Gastrocnemius medialis (tissue), 4 donors: ENCODE results near the gene EEFSEC. TPM values are rescaled to one million over a fixed set of nuclear protein-coding genes. Genes with fewer than 3 reads are reported as not detected.

Source experiments
- ATAC-seq, 2 donors: fragments of 150-250 bp; one replicate each; pipeline ENCODE4 v1.9.1; 2016
- DNase-seq, 2 donors: peaks; one replicate each; pipeline ENCODE4 v3.0.0-alpha.2; 2019
- H3K27ac ChIP-seq, 4 donors: fragments of 200-600 bp; sonication (generic); 1 replicate in 1 of 4; 2 replicates in 3 of 4; pipeline ENCODE4 v1.5.1; 2016 to 2018; ENCODE audit warnings: mild to moderate bottlenecking in 2 of 4, moderate library complexity in 1 of 4
- H3K27me3 ChIP-seq, 3 donors: fragments of 200-600 bp; sonication (generic) in 2 of 3; 1 replicate in 1 of 3; 2 replicates in 2 of 3; pipeline versions ENCODE4 v1.5.1 to v1.6.0; 2016 to 2019; ENCODE audit warnings: mild to moderate bottlenecking in 1 of 3, moderate library complexity in 1 of 3
- H3K36me3 ChIP-seq, 2 donors: fragments of 200-600 bp; sonication (generic) in 1 of 2; one replicate each; pipeline ENCODE4 v1.5.1; 2017 to 2018
- H3K4me1 ChIP-seq, 2 donors: fragments of 200-600 bp; sonication (generic) in 1 of 2; one replicate each; pipeline ENCODE4 v1.5.1; 2016 to 2017; ENCODE audit warnings: mild to moderate bottlenecking in 2 of 2
- H3K4me3 ChIP-seq, 4 donors: fragments of 200-600 bp; sonication (generic) in 3 of 4; 1 replicate in 1 of 4; 2 replicates in 3 of 4; pipeline ENCODE4 v1.5.1; 2016 to 2019; ENCODE audit warnings: mild to moderate bottlenecking in 2 of 4
- H3K9me3 ChIP-seq, 3 donors: fragments of 200-600 bp; sonication (generic) in 2 of 3; 1 replicate in 1 of 3; 2 replicates in 2 of 3; pipeline ENCODE4 v1.5.1; 2016 to 2019
- POLR2A ChIP-seq, 2 donors: fragments of 450-650 bp; IDR thresholded peaks; one replicate each; pipeline ENCODE4 v1.6.1; 2017; ENCODE audit warnings: antibody characterized with exemption in 2 of 2, mild to moderate bottlenecking in 2 of 2, moderate library complexity in 2 of 2
- in situ Hi-C, 4 donors: fragments of 200-750 bp; cut with MboI; loops; one replicate each; pipeline versions ENCODE4 v1.15.0 to v1.8.0; 2017; ENCODE audit warnings: low sequenced_read_pairs in 4 of 4
- intact Hi-C: fragments of 100-400 bp; cut with DNase I; formaldehyde crosslinking; loops from one replicate; pipeline ENCODE4 v1.15.1; 2023; ENCODE audit warnings: low total_unique reads
- total RNA-seq, 4 donors: library from RNA; depleted of rRNA; stranded (reverse); fragments of >200 nt; gene quantifications; one replicate each; pipeline versions ENCODE4 v1.1.0 to v1.2.3, GENCODE V29; 2016
- TF ChIP-seq, protein P1 (sequence below), 5 experiments: fragments of 450-650 bp in 3 of 5; fragments of 200-600 bp in 2 of 5; sonication (generic) in 2 of 5; IDR thresholded peaks in 4 of 5; conservative IDR thresholded peaks in 1 of 5; 1 replicate in 4 of 5; 2 replicates in 1 of 5; pipeline ENCODE4 v1.5.1; 2016 to 2019; ENCODE audit warnings: antibody characterized with exemption in 5 of 5, mild to moderate bottlenecking in 3 of 5, moderate library complexity in 3 of 5

Gene EEFSEC
- total RNA-seq, 4 donors from 2014 or later, result 21.0 to 29.4 (median 23.4) TPM

DNA sequence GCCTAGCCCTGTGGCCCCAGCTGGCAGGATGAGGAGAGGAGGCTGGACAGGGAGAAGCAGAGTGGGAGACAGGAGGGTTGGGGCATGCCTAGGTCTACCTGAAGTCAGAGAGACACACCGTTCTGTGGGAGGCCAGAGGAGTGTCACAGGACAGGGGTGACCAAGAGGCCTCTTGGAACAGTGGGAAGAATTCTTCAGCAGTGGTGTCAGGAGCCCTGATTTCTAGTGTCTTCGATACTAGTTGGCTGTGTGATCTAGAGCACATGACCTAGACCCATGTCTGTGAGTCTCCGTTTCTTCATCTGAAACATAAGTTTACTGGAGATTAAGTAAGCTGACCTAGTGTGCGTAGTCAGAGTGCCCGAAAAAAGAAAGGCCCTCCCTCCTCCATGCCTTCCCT, 92.2 kb downstream of the EEFSEC start:
- H3K4me1 ChIP-seq, result peaks cover 0 to 5% of the 10 kb centered on the region in 2 donors
- no peak overlapping the region for H3K27ac ChIP-seq
- intact Hi-C loops, result no loop called here
- DNase-seq (no peak), ATAC-seq (peak in 1 of 2 donors; percentile 65)
- no peaks in the 10 kb centered on the region for H3K9me3 ChIP-seq
- H3K36me3 ChIP-seq, result peaks cover 0 to 28% of the 10 kb centered on the region in 2 donors
- no peaks in the 10 kb centered on the region for H3K27me3 ChIP-seq
- no peak for TF ChIP-seq POLR2A (IDR thresholded peaks at IDR 0.05)
- TF ChIP-seq, protein P1, sequence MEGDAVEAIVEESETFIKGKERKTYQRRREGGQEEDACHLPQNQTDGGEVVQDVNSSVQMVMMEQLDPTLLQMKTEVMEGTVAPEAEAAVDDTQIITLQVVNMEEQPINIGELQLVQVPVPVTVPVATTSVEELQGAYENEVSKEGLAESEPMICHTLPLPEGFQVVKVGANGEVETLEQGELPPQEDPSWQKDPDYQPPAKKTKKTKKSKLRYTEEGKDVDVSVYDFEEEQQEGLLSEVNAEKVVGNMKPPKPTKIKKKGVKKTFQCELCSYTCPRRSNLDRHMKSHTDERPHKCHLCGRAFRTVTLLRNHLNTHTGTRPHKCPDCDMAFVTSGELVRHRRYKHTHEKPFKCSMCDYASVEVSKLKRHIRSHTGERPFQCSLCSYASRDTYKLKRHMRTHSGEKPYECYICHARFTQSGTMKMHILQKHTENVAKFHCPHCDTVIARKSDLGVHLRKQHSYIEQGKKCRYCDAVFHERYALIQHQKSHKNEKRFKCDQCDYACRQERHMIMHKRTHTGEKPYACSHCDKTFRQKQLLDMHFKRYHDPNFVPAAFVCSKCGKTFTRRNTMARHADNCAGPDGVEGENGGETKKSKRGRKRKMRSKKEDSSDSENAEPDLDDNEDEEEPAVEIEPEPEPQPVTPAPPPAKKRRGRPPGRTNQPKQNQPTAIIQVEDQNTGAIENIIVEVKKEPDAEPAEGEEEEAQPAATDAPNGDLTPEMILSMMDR (IDR thresholded peaks at IDR 0.05 in 4 of 5, conservative IDR thresholded peaks at IDR 0.05 in 1 of 5), result no peak
- in situ Hi-C loops, result no loop called here
- H3K4me3 ChIP-seq, result no peak overlapping the region

DNA sequence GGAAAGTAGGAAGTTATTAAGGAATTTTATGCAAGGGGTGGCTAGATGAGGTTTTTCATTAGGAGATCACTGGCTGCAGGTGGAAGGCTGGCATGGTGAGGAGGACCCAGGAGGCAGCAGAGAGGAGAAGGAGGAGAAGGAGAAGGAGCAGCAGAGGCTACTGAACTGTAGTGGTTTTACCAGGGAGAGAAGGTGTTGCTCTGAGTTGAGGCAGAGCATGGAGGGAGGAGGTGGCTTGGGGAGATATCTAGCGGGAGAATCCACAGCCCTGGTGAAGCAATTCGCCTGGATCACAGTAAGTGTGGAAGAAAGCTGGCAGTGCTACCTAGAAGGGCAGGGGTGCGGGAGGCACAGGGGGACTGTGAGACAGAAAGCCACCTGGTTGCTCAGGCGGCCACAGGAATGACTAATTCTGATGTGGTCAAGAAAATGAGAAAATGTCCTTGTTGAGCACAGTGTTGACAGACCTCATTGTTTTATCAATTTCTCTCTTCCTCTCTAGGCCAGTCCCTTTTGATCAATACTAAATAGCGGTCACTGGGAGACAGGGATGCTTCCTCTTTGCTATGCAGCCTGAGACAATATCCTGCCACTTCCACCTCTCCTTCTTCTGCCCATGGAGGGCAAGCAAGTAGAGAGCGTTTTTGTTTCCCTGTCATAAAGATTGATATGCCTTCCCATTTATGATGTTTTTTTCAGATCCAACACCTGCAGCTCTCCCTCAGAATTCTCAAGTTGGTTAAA, 94.6 kb downstream of the EEFSEC start:
- ATAC-seq (no peak), DNase-seq (no peak)
- no peaks in the 10 kb centered on the region for H3K27me3 ChIP-seq
- TF ChIP-seq POLR2A (IDR thresholded peaks at IDR 0.05), result no peak
- TF ChIP-seq, protein P1 (IDR thresholded peaks at IDR 0.05 in 4 of 5, conservative IDR thresholded peaks at IDR 0.05 in 1 of 5), result no peak
- H3K36me3 ChIP-seq, result peaks cover 0 to 29% of the 10 kb centered on the region in 2 donors
- no peak overlapping the region for H3K27ac ChIP-seq
- intact Hi-C loops, result no loop called here
- no peak overlapping the region for H3K4me3 ChIP-seq
- H3K9me3 ChIP-seq, result no peaks in the 10 kb centered on the region
- in situ Hi-C loops, result no loop called here
- H3K4me1 ChIP-seq, result peaks cover 2 to 6% of the 10 kb centered on the region in 2 donors

DNA sequence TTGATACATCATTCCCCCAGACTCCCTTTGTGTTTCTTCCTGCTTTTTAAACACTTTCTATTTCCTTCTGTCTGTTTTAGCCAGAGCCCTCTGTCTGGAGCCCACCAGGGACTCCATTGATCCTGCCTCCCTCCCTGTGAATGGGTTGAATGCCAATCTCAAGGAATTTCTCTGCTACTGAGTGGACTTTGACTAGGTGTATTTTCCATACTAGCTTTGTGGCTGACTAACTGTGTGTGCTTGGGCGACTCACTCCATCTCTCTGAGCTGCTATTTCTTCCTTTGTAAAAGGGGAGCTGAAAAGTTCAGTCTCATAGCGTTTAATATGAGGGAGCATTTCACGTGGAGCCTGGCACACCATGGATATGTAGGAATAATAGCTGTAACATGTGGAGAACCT, 98.8 kb downstream of the EEFSEC start:
- no peak for DNase-seq
- TF ChIP-seq, protein P1 (IDR thresholded peaks at IDR 0.05 in 4 of 5, conservative IDR thresholded peaks at IDR 0.05 in 1 of 5), result no peak
- TF ChIP-seq POLR2A (IDR thresholded peaks at IDR 0.05), result no peak
- Histone ChIP-seq H3K4me1 (peaks cover 14 to 15% of the 10 kb centered on the region in 2 donors), H3K27ac (no peak overlapping the region), H3K36me3 (peaks cover 0 to 23% of the 10 kb centered on the region in 2 donors), H3K9me3 (no peaks in the 10 kb centered on the region), H3K4me3 (no peak overlapping the region), H3K27me3 (no peaks in the 10 kb centered on the region)
- in situ Hi-C loops, result no loop called here
- intact Hi-C loops, result no loop called here
- ATAC-seq, result no peak

DNA sequence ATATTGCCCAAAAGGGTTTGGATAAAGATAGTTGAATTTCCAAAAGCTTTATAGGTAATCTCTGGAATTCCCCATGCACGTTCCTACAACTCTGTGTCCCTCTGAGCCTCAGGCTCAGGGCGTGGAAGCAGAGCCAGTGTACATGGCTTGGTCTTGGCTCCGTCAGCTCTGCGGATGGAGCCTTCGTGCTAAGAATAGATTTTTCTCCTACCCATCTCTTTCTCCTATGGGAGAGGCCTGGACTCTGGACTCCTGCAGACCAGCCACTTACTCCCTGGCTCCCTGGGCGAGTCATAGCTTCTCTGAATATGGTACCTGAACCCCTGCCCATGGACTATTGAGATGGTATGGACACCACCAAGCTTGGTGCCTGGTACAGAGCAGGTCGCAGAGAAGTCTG, 99.9 kb downstream of the EEFSEC start:
- Histone ChIP-seq H3K27me3 (no peaks in the 10 kb centered on the region), H3K4me3 (no peak overlapping the region), H3K4me1 (peaks cover 14 to 15% of the 10 kb centered on the region in 2 donors), H3K27ac (peak overlapping the region in 1 of 4 donors; percentile 52), H3K9me3 (no peaks in the 10 kb centered on the region), H3K36me3 (peaks cover 0 to 22% of the 10 kb centered on the region in 2 donors)
- TF ChIP-seq, protein P1 (IDR thresholded peaks at IDR 0.05 in 4 of 5, conservative IDR thresholded peaks at IDR 0.05 in 1 of 5), result no peak
- TF ChIP-seq POLR2A (IDR thresholded peaks at IDR 0.05), result no peak
- in situ Hi-C loops (no loop called here), intact Hi-C loops (no loop called here)
- ATAC-seq, result peak; percentile 81 to 85
- DNase-seq, result no peak
